Stimulated activated CD8-positive, alpha-beta memory T cell treated with anti-CD3 and anti-CD28 coated beads, Interleukin-4, amount 100 ng/mL, for 48 hours (primary cell): Measurements from ENCODE around the gene UBQLN4.

Experiments used
- DNase-seq: peaks from one replicate; pipeline ENCODE4 v3.0.0-alpha.2; 2020

UBQLN4 gene

GRCh38 chr1:156053768-156054499, at the start of gene UBQLN4:
TSS of gene UBQLN4 (minus strand) at chr1:156053798. CDS start at chr1:156053701, 97 bp downstream.
- DNase-seq, result peak; percentile 87

GRCh38 chr1:156102633-156103511, 49.3 kb upstream of the UBQLN4 start:
- DNase-seq, result no peak

GRCh38 chr1:156101880-156102279, 48.3 kb upstream of the UBQLN4 start:
- no peak for DNase-seq

GRCh38 chr1:156100205-156100995, 46.8 kb upstream of the UBQLN4 start:
- no peak for DNase-seq

DNA sequence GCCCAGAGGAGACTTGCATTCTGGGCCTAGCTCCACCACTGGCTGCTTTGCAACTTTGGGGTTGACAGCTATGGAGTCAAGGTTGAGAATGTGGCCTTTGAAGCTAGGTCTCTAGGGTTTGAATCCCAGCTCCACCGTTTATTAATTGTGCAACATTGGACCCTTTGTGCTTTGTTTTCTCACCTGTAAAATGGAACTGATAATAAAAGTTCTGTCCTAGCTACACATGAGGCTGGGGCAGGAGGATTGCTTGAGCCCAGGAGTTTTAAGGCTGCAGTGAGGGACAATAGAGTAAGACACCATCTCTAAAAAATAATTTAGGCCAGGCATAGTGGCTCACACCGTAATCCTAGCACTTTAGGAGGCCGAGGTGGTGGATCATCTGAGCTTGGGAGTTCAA, 45.7 kb upstream of the UBQLN4 start:
- no peak for DNase-seq

- DNase-seq, result no peak
These were observed 45.2 kb upstream of the UBQLN4 start for GRCh38 chr1:156098784-156099183.

- DNase-seq, result peak; percentile 74
These were observed 44.0 kb upstream of the UBQLN4 start for GRCh38 chr1:156097499-156098178.

DNA sequence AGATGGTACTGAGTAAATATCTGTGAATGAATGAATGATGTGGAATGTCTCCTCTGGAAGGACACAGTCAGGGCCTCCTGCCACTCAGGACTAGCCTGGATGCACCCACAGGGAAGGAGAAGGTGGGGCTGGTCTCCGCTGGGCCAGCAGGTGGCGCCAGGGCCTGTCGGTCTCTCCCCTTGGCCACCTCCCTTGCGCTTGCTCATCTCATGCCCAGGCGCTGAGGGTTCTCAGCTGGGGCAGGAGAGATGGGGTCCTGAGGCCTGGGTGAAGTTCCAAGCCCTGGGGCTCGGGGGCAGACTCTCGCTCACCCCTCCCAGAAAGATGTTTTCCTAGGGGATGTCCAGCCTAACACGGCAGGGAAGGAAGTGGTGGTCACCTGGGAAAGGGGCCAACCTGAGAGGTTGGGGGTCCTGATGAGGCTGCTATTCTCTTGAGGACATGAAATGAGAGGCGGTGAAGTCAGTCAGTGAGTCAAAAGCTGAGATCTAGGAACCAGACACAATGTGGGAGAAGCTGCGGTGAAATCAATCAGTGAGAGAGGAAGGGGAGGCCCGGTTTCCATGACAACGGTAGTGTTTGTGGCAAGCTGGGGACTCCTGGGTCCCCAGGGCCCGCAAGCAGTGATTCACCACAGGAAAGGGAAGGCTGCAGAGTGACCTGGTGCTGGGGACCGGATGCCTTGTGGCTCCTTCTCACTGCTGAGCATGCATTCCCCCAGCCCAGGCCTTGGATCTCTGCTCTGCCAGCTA, 43.2 kb upstream of the UBQLN4 start:
- DNase-seq, result peak; percentile 95

DNA sequence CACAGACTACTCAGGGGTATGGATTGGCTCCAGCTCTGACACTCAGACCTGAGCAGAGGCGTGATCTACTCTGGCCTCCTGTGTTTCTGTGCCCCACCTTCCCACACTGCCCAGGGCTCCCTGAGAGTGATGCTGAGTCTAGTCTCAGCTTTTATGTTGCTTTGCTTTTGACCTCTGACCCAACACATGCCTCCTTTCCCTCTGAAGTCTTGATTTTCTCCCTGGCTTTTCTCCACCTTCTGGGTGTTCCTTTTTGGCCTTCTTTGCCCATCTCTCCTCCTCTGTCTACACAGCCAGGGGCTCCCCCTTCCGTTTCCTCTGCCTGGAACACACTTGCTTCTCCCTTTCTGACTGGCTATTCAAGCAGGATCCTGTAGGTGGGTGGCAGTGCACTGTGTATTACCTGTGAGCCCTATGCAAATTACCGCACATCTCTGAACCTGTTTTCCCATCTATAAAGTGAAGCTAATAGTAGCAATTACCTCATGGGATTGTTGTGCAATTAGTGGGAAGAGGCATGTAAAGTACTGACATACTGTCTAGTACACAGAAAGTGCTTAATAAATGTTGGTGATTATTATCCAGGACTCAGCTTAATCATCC, 42.4 kb upstream of the UBQLN4 start:
- DNase-seq, result peak; percentile 40

- DNase-seq, result no peak
These were observed 38.0 kb upstream of the UBQLN4 start for GRCh38 chr1:156091610-156092009.

GRCh38 chr1:156090840-156091188, 37.2 kb upstream of the UBQLN4 start:
- DNase-seq, result peak; percentile 95

DNA sequence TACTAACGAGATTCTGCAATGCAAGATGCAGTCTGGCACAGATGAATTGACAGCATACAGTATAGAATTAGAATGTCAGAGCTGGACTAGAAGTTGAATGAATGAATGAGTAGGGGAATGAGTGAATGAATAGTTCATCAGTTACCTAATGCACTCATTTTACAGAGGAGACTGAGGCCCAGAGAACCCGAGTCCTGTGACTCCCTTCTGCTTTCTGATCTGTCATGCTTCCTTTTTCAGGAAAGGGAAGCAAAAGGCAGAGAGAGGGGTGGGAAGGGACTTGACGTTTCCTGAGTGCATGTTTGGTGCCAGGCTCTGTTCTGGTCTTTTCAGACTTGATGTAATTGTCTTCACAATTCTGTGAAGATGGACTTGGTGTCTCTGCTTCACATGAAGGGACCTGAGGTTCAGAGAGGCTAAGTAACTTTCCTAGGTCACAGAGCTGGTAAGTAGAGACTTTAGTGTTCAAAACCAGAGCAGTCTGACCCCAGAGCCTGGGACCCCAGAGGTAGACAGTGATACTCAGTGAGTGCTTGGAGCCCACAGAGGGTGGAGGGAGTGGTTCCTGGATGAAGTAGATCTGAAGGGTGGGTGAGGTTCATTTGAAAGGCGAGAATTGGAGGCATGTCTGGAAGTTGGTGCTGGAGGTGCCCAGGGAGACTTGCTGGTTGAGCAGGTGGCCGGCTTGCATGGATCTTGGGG, 36.7 kb upstream of the UBQLN4 start:
- no peak for DNase-seq

DNA sequence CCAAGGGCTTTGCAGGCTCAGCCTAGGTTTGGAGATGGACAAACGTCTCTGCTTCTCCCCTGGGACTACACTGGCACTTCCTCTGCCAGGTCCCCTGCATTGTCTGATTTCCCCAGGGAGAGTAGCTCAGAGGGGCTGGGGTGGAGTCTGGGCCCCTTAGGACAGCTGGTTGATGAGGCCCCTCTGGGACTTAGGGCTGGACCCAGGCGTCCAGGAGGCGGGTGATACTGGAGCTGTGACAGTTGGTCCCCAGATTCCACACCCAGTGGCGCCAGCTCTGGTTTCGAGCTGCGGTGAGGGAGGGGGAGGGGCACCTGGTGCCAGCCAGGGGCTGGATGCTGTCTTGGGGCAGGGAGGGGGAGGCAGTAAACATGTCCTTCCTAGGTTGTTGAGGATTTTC, 36.1 kb upstream of the UBQLN4 start:
- no peak for DNase-seq

- DNase-seq, result no peak
These were observed 32.7 kb upstream of the UBQLN4 start for GRCh38 chr1:156086256-156086662.

GRCh38 chr1:156083800-156084790, 30.5 kb upstream of the UBQLN4 start:
- DNase-seq, result no peak

DNA sequence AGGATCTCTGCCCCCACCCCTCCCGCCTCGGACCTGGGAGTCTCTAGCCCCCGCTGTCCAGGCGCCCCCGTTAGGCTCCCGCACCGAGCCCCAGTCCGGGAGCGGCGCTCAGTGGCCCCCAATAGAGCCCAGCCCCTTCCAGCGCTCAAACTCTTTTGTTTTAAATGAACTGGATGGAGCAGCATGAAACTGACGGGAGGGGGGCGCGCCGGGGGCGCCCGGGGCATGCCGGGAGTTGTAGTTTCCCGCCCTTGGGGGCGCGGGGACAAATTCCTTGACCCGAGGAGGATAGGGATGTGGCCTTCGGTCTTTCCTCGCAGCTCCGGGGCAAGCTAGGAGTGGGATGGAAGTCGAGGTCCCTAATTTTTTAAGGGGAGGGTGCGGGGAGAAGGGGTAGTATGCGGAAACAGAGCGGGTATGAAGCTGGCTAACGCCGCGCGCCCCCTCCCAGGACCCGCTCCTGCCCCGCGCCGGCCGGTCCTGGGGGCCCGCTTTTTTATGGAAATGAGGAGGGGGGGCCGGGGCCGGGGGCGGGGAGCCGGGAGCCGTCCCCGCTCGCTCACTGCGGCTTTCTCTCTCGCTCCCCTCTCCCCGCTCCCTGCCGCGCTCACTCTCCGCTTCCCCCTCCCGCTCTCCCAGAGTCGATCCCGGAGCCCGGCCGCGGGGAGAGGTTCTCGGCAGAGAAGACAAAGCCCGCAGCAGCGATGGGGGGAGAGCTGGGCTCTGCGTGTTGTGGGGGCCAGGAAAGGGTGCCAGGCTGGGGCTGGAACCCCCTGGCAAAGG, 28.9 kb upstream of the UBQLN4 start, which contains the start of gene MEX3A:
TSS of gene MEX3A (minus strand) at position 157 of the 783 bp plus-strand sequence. CDS start 467 bp downstream, outside the sequence.
- DNase-seq, result peak; percentile 79

GRCh38 chr1:156081917-156082308, 28.3 kb upstream of the UBQLN4 start:
- DNase-seq, result no peak

DNA sequence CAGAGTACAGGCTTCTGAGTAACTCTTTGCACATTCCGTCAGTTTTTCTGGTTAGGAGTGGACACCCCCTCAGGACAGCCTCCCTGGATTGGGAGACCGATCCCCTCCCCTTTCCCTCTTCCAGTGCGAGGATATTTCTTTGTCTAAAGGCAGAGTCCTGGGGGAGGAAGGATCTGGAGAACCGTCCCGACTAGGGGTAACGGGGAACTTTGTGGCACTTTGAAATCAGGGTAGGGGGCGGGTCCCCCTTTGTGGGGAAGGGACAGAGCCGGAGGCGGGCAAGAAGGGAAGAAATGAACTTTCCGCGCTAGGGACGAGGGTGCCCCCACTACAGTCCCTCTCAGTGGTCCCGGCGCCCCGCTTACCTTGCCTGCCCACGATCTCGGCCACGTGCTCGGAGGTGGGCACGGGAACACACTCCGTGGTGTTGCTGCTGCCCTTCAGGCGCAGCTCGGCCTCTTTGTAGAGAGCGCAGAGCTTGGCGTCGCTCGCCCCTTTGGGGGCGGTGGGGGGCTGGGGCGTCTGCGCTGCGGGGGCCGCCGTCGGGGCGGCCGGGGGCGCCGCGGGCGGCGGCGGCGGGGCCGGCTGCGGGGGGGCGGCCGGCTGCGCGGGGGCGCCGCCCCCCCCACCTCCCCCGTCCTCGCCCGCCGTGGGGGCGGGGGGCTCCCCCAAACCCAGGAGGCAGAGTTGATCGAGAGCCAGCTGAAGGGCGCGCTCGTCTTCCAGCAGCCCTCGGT, 27.8 kb upstream of the UBQLN4 start:
- DNase-seq, result no peak
